GM03348 (cell line): Measurements from ENCODE around the gene MGAT1.
A peak's percentile ranks its signal among the peaks of the same experiment; 100 is the strongest.
"Not testable (repeated sequence)": the region's sequence is repeated elsewhere in the genome, so short reads cannot be mapped to it uniquely, and the experiment has no call there.

Experiments
- DNase-seq: peaks from one replicate; pipeline ENCODE4 v3.0.0; 2012; ENCODE audit warnings: low spot score

Gene MGAT1

GRCh38 chr5:180785121-180785781, 17.4 kb downstream of the MGAT1 start:
- peak; percentile 69 for DNase-seq

GRCh38 chr5:180784497-180785097, 18.0 kb downstream of the MGAT1 start:
- DNase-seq, result peak; percentile 89

GRCh38 chr5:180783340-180784052, 19.1 kb downstream of the MGAT1 start:
- no peak for DNase-seq

DNA sequence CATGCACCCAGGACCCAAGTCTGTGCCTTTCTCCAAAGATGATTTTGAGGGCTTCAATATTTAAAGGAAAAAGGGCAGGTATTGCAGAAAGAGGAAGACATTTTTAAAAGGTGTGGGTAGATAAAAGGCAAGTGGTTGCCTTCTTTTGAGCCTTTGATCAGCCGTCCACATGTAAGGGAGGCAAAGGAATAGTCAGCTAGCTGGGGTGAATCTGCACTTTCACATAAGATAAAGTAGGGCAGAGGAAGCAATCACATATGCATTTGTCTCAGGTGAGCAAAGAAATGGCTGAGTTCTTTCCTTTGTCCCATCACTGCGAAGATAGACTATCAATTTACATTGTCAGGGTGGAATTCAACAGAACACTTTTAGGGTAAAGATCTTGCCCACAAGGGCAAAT, 19.9 kb downstream of the MGAT1 start:
- DNase-seq, result no peak

DNA sequence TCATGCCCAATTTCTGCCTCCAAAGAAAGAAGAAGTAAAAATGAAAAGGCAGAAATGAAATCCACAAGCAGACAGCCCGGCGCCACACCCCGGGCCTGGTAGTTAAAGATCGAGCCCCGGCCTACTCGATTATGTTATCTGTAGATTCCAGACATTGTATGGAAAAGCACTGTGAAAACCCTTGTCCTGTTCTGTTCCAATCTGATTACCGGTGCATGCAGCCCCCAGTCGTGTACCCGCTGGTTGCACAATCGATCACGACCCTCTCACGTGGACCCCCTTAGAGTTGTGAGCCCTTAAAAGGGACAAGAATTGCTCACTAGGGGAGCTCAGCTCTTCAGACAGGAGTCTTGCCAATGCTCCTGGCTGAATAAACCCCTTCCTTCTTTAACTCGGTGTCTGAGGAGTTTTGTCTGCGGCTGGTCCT, 20.7 kb downstream of the MGAT1 start:
- not testable (repeated sequence) for DNase-seq

DNA sequence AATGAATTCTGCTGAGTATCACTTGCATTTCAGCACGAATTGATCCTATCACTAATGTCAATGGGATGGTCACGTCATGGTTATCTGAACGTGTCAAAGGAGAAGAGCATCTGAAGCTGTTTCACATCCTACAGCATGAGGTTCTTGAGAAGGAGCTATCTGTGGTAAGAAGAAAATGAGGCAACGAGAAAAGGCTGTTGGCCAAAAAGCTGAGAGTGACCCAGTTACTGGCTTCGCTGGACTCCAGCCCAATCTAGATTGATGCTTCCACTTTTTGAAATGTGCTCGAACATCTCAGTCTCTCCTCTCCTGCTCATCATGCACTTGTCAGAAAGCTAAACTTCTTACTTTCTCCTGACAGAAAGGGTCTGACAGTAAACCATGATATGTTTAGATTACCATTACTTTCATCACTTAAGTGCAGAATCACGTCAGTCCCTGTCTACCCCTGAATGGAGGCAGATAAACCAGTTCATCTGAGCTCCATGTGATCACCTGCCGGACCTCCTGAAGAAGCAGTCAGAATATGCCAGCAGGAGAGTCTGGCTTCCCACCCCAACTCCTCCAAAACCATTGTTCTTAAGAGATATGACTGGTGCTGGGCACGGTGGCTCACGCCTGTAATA, 22.5 kb downstream of the MGAT1 start:
- no peak for DNase-seq

GRCh38 chr5:180777475-180777874, 25.1 kb downstream of the MGAT1 start:
- no peak for DNase-seq

GRCh38 chr5:180776376-180776775, 26.2 kb downstream of the MGAT1 start:
- DNase-seq, result no peak

DNA sequence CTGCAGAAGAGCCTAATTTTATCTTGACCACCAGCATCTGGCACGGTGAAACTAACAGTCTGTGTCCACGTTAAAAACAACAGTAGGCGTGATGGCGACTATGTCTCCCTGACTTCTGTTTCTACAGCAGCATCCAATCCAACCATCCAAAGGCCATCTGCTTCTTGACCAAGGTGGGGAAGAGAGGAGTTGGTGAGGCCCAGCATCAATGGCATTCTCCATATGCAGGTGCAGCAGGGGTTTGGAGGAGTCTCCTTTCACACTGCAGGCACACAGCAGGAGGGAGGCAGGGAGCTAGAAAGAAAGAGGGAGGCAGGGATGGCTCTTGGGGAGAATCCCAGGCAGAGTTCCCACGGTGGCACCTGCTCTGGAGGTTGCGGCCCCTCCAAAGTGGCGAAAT, 27.0 kb downstream of the MGAT1 start:
- no peak for DNase-seq

DNA sequence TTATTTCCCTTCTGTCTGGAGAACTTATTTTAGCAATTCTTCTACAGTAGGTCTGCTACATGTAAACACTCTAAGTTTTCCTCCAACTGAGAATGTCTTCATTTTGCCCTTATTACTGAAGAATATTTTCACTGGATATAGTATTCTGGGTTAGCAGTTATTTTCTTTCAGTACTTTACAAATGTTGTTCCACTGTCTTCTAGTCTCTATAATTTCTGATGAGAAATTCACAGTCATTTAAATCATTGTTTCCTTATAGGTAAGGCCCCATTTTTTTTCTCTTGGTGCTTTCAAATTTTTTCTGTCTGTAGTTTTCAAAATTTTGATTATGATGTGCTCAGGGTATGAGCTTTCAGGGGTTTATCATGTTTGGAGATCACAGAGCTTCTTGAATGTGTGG, 30.8 kb downstream of the MGAT1 start:
- no peak for DNase-seq

- DNase-seq, result no peak
Observed at GRCh38 chr5:180769821-180770220, 32.8 kb downstream of the MGAT1 start.

DNA sequence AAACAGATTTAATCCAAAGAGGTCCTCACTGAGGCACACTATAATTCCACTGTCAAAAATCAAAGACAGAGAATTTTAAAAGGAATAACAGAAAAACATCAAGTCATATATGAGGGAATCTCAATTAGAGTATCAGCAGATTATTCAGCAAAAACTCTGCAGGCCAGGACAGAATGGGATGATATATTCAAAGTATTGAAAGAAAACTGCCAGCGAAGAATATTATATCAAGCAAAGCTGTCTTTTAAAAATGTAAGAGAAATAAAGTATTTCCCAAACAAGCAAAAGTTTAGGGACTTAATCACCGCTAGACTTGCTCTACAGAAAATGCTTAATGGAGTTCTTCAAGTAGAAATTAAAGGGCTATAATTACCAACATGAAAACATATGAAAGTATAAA, 47.0 kb downstream of the MGAT1 start:
- DNase-seq, result no peak

DNA sequence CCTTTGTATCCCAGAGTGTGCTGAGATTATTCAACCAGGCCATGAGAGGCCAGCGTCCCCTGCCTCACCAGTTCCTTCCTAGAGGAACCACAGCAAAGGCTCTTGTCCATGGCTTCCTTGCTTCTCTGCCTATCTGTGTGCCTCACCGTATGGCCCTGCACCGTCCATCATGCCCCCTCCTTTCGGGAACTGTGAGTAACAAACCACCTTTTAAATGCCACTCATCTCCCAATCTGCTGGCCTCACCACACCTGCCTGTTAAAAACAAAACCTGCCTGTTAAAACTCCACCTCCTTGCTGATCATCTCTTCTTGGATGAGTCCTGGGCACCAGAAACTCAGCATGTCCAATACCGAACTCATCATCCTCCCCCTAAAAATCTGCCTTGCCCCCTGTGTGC, 58.4 kb downstream of the MGAT1 start:
- no peak for DNase-seq

GRCh38 chr5:180742727-180743126, 59.9 kb downstream of the MGAT1 start:
- no peak for DNase-seq

- not testable (repeated sequence) for DNase-seq
Observed at GRCh38 chr5:180740953-180741352, 61.7 kb downstream of the MGAT1 start.

DNA sequence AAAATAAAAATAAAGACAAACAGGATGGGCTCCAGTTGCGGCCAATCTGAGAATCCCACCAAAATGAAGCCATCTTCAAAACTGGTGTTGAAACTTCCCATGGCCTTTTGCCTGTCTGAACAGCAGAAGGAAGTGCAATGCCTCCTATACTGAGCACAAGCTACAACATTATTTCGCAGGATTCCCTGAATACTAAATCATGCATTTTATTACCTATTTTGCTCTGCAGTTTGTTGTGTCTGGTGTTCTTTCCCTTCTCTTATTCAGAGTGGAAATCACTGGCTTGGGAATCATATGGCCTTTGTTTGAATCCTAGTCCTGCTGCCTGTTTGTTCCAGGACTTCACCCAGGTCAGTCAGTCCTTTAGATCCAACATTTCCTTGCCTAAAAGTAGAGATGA, 62.6 kb downstream of the MGAT1 start, which contains the start of gene OR2Y1:
OR2Y1 (minus strand) TSS at position 101 of the 400 bp plus-strand sequence; CDS start at position 101, 0 bp downstream.
- DNase-seq, result no peak

- no peak for DNase-seq
Observed at GRCh38 chr5:180739271-180739670, 63.3 kb downstream of the MGAT1 start.

DNA sequence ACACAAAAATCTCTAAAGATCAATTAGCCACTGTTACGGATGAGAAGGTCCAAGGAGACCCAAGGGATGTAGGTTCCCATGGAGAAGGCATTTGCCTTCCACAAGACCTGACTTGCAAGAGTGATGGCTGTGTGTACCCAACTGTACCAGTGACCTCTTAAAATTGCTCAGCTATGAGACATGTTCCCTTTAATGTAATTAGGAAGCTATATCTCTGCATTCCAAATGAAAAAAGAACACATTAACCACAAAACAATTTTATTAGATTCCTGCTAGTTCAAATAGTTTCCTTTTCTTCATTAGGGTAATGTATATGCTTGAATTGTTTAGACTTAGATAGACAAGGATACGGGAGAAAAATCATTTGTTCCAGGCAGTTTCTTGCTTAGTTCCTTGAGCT, 66.1 kb downstream of the MGAT1 start:
- no peak for DNase-seq
